ENCODE measurements around the gene MS4A15.

- TF ChIP-seq CTCF (IDR thresholded peaks at IDR 0.05), result no peak
- no peak for TF ChIP-seq POLR2A (IDR thresholded peaks at IDR 0.05)
Measured at GRCh38 chr11:60792521-60792920, 35.9 kb downstream of the MS4A15 start.
